Tibial nerve (tissue), 3 donors: ENCODE data around the gene KHNYN.

Experiments
- CTCF ChIP-seq, 5 experiments: fragments of 200-600 bp in 3 of 5; fragments of 450-650 bp in 2 of 5; sonication (generic) in 3 of 5; IDR thresholded peaks; one replicate each; pipeline ENCODE4 v1.5.1; 2016 to 2019; ENCODE audit warnings: antibody characterized with exemption in 5 of 5, mild to moderate bottlenecking in 3 of 5, moderate library complexity in 2 of 5
- POLR2A ChIP-seq, 2 donors: fragments of 450-650 bp; IDR thresholded peaks; one replicate each; pipeline ENCODE4 v1.6.1; 2017; ENCODE audit warnings: antibody characterized with exemption in 2 of 2, mild to moderate bottlenecking in 2 of 2, moderate library complexity in 2 of 2

GRCh38 chr14:24435192-24435810 lies 5.5 kb downstream of the KHNYN start:
- TF ChIP-seq CTCF (IDR thresholded peaks at IDR 0.05), result no peak
- no peak for TF ChIP-seq POLR2A (IDR thresholded peaks at IDR 0.05)
